HCEC 1CT (cell line): Measurements from ENCODE around the gene PKIG.
"Not testable (repeated sequence)": the region's sequence is repeated elsewhere in the genome, so short reads cannot be mapped to it uniquely, and the experiment has no call there.

Source experiments
- DNase-seq: peaks from one replicate; pipeline ENCODE4 v3.0.0-alpha.2; 2017

PKIG gene

GRCh38 chr20:44572551-44573500, 9.6 kb upstream of the PKIG start:
- DNase-seq: peak; percentile 97

- DNase-seq: no peak
These were observed 8.9 kb upstream of the PKIG start for GRCh38 chr20:44573501-44573869.

GRCh38 chr20:44574372-44574771, 8.0 kb upstream of the PKIG start:
- DNase-seq: no peak

- DNase-seq: peak; percentile 83
These were observed 6.1 kb upstream of the PKIG start for GRCh38 chr20:44576297-44576696.

GRCh38 chr20:44579313-44580081, 2.9 kb upstream of the PKIG start:
- DNase-seq: no peak

- no peak for DNase-seq
These were observed 1.7 kb upstream of the PKIG start for GRCh38 chr20:44580581-44581268.

GRCh38 chr20:44581515-44581914, 864 bp upstream of the PKIG start:
- DNase-seq: no peak

GRCh38 chr20:44583157-44583556, 778 bp downstream of the PKIG start:
- DNase-seq: peak; percentile 35

GRCh38 chr20:44584162-44584561, 1.8 kb downstream of the PKIG start:
- DNase-seq: no peak

- DNase-seq: no peak
These were observed 2.9 kb downstream of the PKIG start for GRCh38 chr20:44585057-44585963.

GRCh38 chr20:44586289-44586911, 4.0 kb downstream of the PKIG start:
- no peak for DNase-seq

- no peak for DNase-seq
These were observed 4.9 kb downstream of the PKIG start for GRCh38 chr20:44587035-44587980.

- not testable (repeated sequence) for DNase-seq
These were observed 5.9 kb downstream of the PKIG start for GRCh38 chr20:44588321-44588720.

GRCh38 chr20:44589537-44589936, 7.2 kb downstream of the PKIG start:
- no peak for DNase-seq

- no peak for DNase-seq
These were observed 8.8 kb downstream of the PKIG start for GRCh38 chr20:44590980-44591778.

GRCh38 chr20:44592366-44592765, 10.0 kb downstream of the PKIG start:
- DNase-seq: no peak

GRCh38 chr20:44593751-44594150, 11.4 kb downstream of the PKIG start:
- no peak for DNase-seq

- DNase-seq: peak; percentile 59
These were observed 12.4 kb downstream of the PKIG start for GRCh38 chr20:44594730-44595129.

GRCh38 chr20:44596010-44596409, 13.6 kb downstream of the PKIG start:
- no peak for DNase-seq

GRCh38 chr20:44596876-44597275, 14.5 kb downstream of the PKIG start:
- no peak for DNase-seq
